Measurements from ENCODE around the gene MUC5B.

DNA sequence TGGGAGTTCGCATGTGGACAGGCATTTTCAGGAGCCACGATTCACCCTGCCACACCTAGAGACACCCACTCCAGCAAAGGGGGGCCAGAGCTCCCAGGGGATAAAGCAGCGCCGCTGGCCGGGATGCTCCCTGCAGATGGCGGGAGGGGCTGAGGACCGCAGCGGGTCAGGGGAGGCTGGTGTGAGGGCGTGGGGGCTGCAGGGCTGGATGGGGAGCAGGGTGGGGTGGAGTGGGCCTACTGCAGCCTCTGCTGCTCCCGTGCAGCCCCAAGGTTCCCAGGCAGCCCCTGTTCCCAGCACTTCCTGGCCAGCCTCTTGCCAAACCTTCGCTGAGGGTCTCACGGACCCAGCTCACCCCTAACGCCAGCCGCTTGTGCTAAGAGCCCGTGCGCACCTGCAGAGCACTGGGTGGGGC, 13.0 kb downstream of the MUC5B start:
- TF ChIP-seq POLR2A (IDR thresholded peaks at IDR 0.05) (no peak), POLR2AphosphoS5 (IDR thresholded peaks at IDR 0.05; ENCODE audit: insufficient read depth in 1 of 2, low read depth in 1 of 2) (no peak)
- TF ChIP-seq, protein P1, sequence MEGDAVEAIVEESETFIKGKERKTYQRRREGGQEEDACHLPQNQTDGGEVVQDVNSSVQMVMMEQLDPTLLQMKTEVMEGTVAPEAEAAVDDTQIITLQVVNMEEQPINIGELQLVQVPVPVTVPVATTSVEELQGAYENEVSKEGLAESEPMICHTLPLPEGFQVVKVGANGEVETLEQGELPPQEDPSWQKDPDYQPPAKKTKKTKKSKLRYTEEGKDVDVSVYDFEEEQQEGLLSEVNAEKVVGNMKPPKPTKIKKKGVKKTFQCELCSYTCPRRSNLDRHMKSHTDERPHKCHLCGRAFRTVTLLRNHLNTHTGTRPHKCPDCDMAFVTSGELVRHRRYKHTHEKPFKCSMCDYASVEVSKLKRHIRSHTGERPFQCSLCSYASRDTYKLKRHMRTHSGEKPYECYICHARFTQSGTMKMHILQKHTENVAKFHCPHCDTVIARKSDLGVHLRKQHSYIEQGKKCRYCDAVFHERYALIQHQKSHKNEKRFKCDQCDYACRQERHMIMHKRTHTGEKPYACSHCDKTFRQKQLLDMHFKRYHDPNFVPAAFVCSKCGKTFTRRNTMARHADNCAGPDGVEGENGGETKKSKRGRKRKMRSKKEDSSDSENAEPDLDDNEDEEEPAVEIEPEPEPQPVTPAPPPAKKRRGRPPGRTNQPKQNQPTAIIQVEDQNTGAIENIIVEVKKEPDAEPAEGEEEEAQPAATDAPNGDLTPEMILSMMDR (IDR thresholded peaks at IDR 0.05) = no peak

All from vagina (tissue), 2 donors.